AG10803 (cell line): ENCODE results near the gene TNFAIP2.
"Not testable (repeated sequence)": the region's sequence is repeated elsewhere in the genome, so short reads cannot be mapped to it uniquely, and the experiment has no call there.

Experiments
- DNase-seq: peaks from one replicate; pipeline ENCODE4 v3.0.0; 2010; ENCODE audit warnings: low read depth
- H3K4me3 ChIP-seq: 2 replicates; pipeline ENCODE4 v1.5.1; 2011; ENCODE audit warnings: mild to moderate bottlenecking, low read length, control low read depth
- CTCF ChIP-seq: conservative IDR thresholded peaks from 2 replicates; pipeline ENCODE4 v1.5.1; 2011; ENCODE audit warnings: mild to moderate bottlenecking, low read length, control low read depth, inconsistent platforms

The TNFAIP2 gene

DNA sequence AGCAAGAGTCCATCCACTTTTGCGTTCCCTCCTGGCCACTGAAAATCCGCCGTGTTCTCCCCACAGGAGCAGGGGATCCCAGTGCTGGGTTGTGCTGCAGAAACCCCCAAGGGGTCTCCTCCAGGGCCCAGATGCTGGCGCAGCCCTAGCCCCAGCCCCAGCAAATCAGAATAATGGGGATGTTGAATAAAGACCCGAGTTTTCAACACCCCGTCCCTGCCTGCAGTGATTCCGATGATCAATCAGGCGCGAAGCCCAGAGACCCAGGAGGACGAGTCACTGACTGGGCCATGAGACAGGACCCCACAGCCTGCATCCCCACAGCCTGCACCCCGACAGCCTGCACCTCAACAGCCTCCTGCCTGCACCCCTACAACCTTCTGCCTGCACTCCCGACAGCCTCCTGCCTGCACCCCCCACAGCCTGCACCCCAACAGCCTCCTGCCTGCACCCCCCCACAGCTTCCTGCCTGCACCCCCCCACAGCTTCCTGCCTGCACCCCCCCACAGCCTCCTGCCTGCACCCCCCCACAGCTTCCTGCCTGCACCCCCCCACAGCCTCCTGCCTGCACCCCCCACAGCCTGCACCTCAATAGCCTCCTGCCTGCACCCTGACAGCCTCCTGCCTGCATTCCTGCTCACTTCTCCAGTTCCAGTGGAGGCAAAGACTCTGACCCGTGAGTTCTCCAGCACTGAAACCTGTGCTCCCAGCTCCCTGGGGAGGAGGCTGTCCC, 37.2 kb downstream of the TNFAIP2 start:
- DNase-seq, result no peak
- H3K4me3 ChIP-seq, result no peak overlapping the region
- no peak for TF ChIP-seq CTCF

GRCh38 chr14:103161054-103161397, 37.8 kb downstream of the TNFAIP2 start:
- peak; percentile 76 for DNase-seq
- no peak for TF ChIP-seq CTCF
- no peak overlapping the region for H3K4me3 ChIP-seq

- no peak overlapping the region for H3K4me3 ChIP-seq
- no peak for DNase-seq
- TF ChIP-seq CTCF, result no peak
Observed at GRCh38 chr14:103163199-103163598, 39.9 kb downstream of the TNFAIP2 start.

- no peak for DNase-seq
- no peak for TF ChIP-seq CTCF
- H3K4me3 ChIP-seq, result no peak overlapping the region
Observed at GRCh38 chr14:103164006-103164405, 40.7 kb downstream of the TNFAIP2 start.

DNA sequence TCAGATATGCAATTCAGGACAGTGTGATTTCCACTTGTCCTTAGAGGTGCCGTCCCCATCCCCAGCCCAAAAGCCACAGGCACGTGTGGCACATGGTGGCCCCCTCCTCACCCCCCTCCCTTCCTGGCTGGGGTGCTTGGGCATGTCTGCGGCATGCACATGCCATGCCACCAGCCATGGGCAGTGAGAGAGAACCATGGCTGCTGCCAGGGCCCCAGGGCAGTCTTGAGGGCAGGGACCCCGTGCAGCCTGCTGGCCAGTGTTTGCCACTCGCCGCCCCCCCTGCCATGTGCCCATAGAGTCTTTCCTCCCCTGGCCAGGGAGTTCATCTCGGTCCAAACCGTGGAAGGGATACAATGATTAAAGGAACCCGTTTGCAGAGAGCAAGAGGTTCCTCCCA, 41.5 kb downstream of the TNFAIP2 start:
- TF ChIP-seq CTCF, result no peak
- no peak for DNase-seq
- H3K4me3 ChIP-seq, result no peak overlapping the region

- no peak for TF ChIP-seq CTCF
- H3K4me3 ChIP-seq, result no peak overlapping the region
- no peak for DNase-seq
Observed at GRCh38 chr14:103165323-103165722, 42.1 kb downstream of the TNFAIP2 start.

DNA sequence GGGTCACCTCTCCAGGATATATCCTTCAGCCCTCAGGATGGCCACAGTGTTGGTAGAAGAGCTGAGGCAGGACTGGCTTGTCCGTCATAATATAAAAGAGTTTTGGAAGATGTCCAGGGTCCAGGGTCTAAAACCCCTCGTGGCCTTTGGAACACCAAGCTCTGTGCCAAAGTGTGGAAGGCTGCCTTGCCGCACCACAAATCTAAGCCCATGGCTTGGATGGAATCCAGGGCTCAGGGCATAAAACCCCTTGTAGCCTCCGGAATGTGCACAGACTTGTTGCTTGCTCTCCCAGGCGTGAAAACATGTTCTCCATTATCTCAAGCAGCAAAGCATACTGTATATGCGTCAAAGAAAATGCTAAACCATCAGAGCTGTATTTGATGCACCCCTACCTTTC, 46.7 kb downstream of the TNFAIP2 start:
- TF ChIP-seq CTCF, result no peak
- DNase-seq, result no peak
- no peak overlapping the region for H3K4me3 ChIP-seq

DNA sequence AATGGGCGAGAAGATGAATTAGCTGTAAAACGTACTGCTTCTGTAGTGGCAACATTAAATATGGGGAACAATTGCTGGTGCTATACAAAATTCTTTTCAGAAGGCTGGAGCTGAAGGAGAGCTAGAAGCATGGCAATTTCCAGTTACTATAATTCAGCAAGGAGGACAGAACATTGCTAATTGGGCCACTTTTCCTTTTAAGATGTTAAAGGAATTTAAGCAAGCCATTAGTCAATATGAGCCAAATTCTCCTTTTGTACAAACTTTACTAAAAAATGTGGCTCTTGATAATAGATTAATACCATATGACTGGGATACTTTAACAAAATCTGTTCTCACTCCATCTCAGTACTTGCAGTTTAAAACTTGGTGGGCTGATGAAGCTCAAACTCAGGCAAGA, 47.9 kb downstream of the TNFAIP2 start:
- DNase-seq, result peak; percentile 66
- H3K4me3 ChIP-seq, result not testable (repeated sequence)
